Caco-2 (cell line): ENCODE results near the gene LTO1. TPM values are rescaled to one million over a fixed set of nuclear protein-coding genes. Genes with fewer than 3 reads are reported as not detected.

ENCODE experiments used
- BruUV-seq: library from RNA; stranded (reverse); fragments of 400-500 nt; replicated peaks from 2 replicates; lab custom pipeline; 2021; lab: Mats Ljungman, UMichigan
- CTCF ChIA-PET: fragments of 300-600 bp; sonication (Branson Sonifier 250); formaldehyde crosslinking; loops from one replicate; lab custom pipeline; 2022; ENCODE audit warnings: antibody characterized with exemption; lab: Charles Lee
- POLR2A ChIA-PET: fragments of 300-600 bp; sonication (Branson Sonifier 250); formaldehyde crosslinking; loops from one replicate; lab custom pipeline; 2022; ENCODE audit warnings: antibody characterized with exemption; lab: Charles Lee
- DNase-seq, 2 experiments: peaks; one replicate each; pipeline versions ENCODE4 v3.0.0 to v3.0.0-alpha.2; 2020 to 2022
- H3K27me3 ChIP-seq: replicated peaks from 2 replicates; pipeline ENCODE4 v1.6.0; 2011; ENCODE audit warnings: low read length; ENCODE audit not compliant: control insufficient read depth, insufficient read depth
- H3K36me3 ChIP-seq: 2 replicates; pipeline ENCODE4 v1.5.1; 2011; ENCODE audit warnings: low read length; ENCODE audit not compliant: control insufficient read depth, insufficient read depth
- H3K4me1 ChIP-seq: fragments of 250-450 bp; sonication (Bioruptor Pico); 2 replicates; pipeline ENCODE4 v1.5.1; 2020; ENCODE audit warnings: mild to moderate bottlenecking
- H3K4me3 ChIP-seq: 2 replicates; pipeline ENCODE4 v1.5.1; 2011; ENCODE audit warnings: low read depth, mild to moderate bottlenecking, control low read depth, low read length
- H3K9me3 ChIP-seq: fragments of 250-450 bp; sonication (Bioruptor Pico); 2 replicates; pipeline ENCODE4 v1.5.1; 2020; ENCODE audit warnings: mild to moderate bottlenecking, moderate library complexity
- H3K27ac Mint-ChIP-seq: one replicate; pipeline ENCODE4 v1.8.0; 2022; ENCODE audit warnings: mixed read lengths; ENCODE audit not compliant: unreplicated experiment
- H3K27me3 Mint-ChIP-seq: one replicate; pipeline ENCODE4 v1.8.0; 2022; ENCODE audit warnings: mixed read lengths; ENCODE audit not compliant: insufficient read depth, unreplicated experiment
- H3K36me3 Mint-ChIP-seq: one replicate; pipeline ENCODE4 v1.8.0; 2022; ENCODE audit warnings: mild to moderate bottlenecking, mixed read lengths; ENCODE audit not compliant: insufficient read depth, unreplicated experiment
- H3K4me1 Mint-ChIP-seq: one replicate; pipeline ENCODE4 v1.8.0; 2022; ENCODE audit warnings: low read depth, mixed read lengths; ENCODE audit not compliant: unreplicated experiment
- H3K4me3 Mint-ChIP-seq: one replicate; pipeline ENCODE4 v1.8.0; 2022; ENCODE audit warnings: mild to moderate bottlenecking, moderate library complexity, mixed read lengths; ENCODE audit not compliant: unreplicated experiment
- H3K9me3 Mint-ChIP-seq: one replicate; pipeline ENCODE4 v1.8.0; 2022; ENCODE audit warnings: mixed read lengths; ENCODE audit not compliant: unreplicated experiment
- intact Hi-C: fragments of 100-400 bp; cut with micrococcal nuclease; formaldehyde crosslinking; loops from one replicate; pipeline ENCODE4 v1.10.0; 2022; ENCODE audit not compliant: unreplicated experiment
- total RNA-seq: library from RNA; stranded (reverse); gene quantifications from 2 replicates; pipeline ENCODE4 v1.2.3, GENCODE V29; 2022
- TF ChIP-seq, protein P1 (sequence below), 2 experiments: fragments of 200-600 bp in 1 of 2; IDR thresholded peaks; 1 replicate in 1 of 2; 2 replicates in 1 of 2; pipeline versions ENCODE4 v1.5.1 to v1.8.0; 2011 to 2022; ENCODE audit warnings: antibody characterized with exemption in 1 of 2, control low read depth in 1 of 2, inconsistent platforms in 1 of 2, low read depth in 1 of 2, low read length in 1 of 2, mild to moderate bottlenecking in 1 of 2, moderate library complexity in 1 of 2; ENCODE audit not compliant: insufficient read depth in 1 of 2, severe bottlenecking in 1 of 2, unreplicated experiment in 1 of 2

LTO1 gene
- total RNA-seq, 1 experiment from 2014 or later = 49.3 TPM

DNA sequence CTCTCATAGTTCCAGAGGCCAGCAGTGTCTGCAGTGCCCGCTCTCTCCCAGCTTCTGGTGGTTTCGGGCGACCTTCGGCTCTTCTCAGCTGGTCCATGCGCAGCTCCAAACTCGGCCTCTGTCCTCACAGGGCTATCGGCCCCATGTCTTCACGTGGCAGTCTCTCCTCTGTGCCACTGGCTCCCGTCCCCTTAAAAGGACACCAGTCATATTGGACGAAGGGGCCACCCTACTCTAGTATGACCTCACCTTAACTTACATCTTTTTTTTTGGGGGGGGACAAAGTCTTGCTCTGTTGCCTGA is 13.8 kb downstream of the LTO1 start:
- intact Hi-C loops = no loop called here
- Mint-ChIP-seq H3K36me3 (peaks cover 55% of the 10 kb centered on the region), H3K4me3 (no peak overlapping the region), H3K4me1 (peaks cover 21% of the 10 kb centered on the region), H3K9me3 (no peaks in the 10 kb centered on the region), H3K27me3 (no peaks in the 10 kb centered on the region), H3K27ac (no peak overlapping the region)
- Histone ChIP-seq H3K4me3 (no peak overlapping the region), H3K9me3 (no peaks in the 10 kb centered on the region), H3K36me3 (peaks cover 4% of the 10 kb centered on the region; the same call in 1 of the 2 replicates), H3K27me3 (no peaks in the 10 kb centered on the region), H3K4me1 (peaks cover 26% of the 10 kb centered on the region)
- no TSS peak for BruUV-seq
- TF ChIP-seq, protein P1, sequence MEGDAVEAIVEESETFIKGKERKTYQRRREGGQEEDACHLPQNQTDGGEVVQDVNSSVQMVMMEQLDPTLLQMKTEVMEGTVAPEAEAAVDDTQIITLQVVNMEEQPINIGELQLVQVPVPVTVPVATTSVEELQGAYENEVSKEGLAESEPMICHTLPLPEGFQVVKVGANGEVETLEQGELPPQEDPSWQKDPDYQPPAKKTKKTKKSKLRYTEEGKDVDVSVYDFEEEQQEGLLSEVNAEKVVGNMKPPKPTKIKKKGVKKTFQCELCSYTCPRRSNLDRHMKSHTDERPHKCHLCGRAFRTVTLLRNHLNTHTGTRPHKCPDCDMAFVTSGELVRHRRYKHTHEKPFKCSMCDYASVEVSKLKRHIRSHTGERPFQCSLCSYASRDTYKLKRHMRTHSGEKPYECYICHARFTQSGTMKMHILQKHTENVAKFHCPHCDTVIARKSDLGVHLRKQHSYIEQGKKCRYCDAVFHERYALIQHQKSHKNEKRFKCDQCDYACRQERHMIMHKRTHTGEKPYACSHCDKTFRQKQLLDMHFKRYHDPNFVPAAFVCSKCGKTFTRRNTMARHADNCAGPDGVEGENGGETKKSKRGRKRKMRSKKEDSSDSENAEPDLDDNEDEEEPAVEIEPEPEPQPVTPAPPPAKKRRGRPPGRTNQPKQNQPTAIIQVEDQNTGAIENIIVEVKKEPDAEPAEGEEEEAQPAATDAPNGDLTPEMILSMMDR (IDR thresholded peaks at IDR 0.05; ENCODE audit: insufficient read depth in 1 of 2, low read depth in 1 of 2, low read length in 1 of 2, severe bottlenecking in 1 of 2, unreplicated experiment in 1 of 2) = no peak
- peak in 1 of 2 experiments; percentile 33 for DNase-seq
- ChIA-PET CTCF (interaction anchor here (1.0 to 1.6 kb wide), 3 partner anchors 9 to 388 kb away, joined by 3 to 12 read pairs (median 8); partner anchors contain the start of gene LTO1), POLR2A (no interaction called here)

DNA sequence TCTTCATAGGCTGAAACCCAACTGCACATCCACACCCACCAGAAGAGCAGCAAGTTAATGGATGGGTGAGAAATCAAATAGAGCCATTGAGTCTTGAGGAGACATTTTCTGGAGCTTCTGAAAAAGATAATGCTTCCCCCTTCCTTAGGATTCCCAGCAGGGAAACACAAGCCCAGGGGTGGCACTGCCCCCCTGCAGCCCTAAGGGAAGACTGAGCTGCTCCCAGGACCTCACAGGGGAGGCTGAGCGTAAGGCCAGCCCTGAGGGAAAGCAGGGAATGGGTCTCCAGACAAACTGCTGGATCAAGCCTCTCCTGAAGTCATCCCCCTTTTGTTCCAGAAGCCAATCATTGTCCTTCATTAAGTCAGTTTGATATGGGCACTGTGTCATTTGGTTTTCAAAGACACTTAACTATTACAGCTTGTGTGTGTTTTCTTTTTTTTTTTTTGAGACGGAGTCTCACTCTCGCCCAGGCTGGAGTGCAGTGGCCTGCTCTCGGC is 15.1 kb downstream of the LTO1 start:
- Histone ChIP-seq H3K36me3 (0 out of 2 replicates have a peak, but pooled peaks cover 1% of the 10 kb centered on the region), H3K4me3 (no peak overlapping the region), H3K9me3 (no peaks in the 10 kb centered on the region), H3K4me1 (peaks cover 33% of the 10 kb centered on the region), H3K27me3 (no peaks in the 10 kb centered on the region)
- no TSS peak for BruUV-seq
- H3K4me3 Mint-ChIP-seq = no peak overlapping the region
- intact Hi-C loops = no loop called here
- no peak for DNase-seq
- TF ChIP-seq, protein P1 (IDR thresholded peaks at IDR 0.05; ENCODE audit: insufficient read depth in 1 of 2, low read depth in 1 of 2, low read length in 1 of 2, severe bottlenecking in 1 of 2, unreplicated experiment in 1 of 2) = no peak
- no peaks in the 10 kb centered on the region for H3K27me3 Mint-ChIP-seq
- peaks cover 29% of the 10 kb centered on the region for H3K4me1 Mint-ChIP-seq
- POLR2A ChIA-PET = no interaction called here
- H3K36me3 Mint-ChIP-seq = peaks cover 59% of the 10 kb centered on the region
- CTCF ChIA-PET = interaction anchor here (1.7 to 5.6 kb wide), 2 partner anchors 10 to 15 kb away, joined by 3 to 44 read pairs; partner anchors contain the start of gene LTO1
- H3K9me3 Mint-ChIP-seq = no peaks in the 10 kb centered on the region
- peak overlapping the region; percentile 46 for H3K27ac Mint-ChIP-seq

DNA sequence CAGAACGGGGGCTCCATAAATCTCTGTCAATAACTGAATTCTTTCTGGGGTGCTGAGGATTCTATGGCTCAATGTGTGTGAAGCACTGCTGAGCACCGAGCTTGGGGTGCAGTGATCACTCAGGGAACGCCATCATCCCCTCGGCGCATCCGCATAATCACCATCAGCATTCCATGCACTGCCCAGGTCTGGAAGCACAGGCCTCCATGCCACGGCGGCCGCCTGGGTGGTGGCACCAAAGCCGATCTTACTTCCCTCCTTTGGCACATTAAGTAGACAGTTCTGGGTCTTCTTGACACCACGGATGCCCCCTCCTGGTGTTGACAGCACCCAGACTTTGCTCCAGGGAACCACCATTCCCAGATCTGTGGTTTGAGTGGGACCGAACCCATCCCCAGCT is 15.6 kb downstream of the LTO1 start:
- no TSS peak for BruUV-seq
- intact Hi-C loops = loop anchor here (5.0 kb wide), 2 partner anchors 217 to 557 kb away; no protein-coding TSS in a partner anchor

More for the DNA sequence above, 15.6 kb downstream of the LTO1 start:
- no peaks in the 10 kb centered on the region for H3K27me3 Mint-ChIP-seq
- POLR2A ChIA-PET = no interaction called here
- CTCF ChIA-PET = interaction anchor here (1.7 to 5.6 kb wide), 3 partner anchors 10 to 558 kb away, joined by 3 to 44 read pairs (median 7); partner anchors contain the start of gene LTO1
- no peak overlapping the region for H3K4me3 Mint-ChIP-seq
- peak overlapping the region; percentile 46 for H3K27ac Mint-ChIP-seq
- Histone ChIP-seq H3K9me3 (no peaks in the 10 kb centered on the region), H3K4me1 (peaks cover 37% of the 10 kb centered on the region), H3K4me3 (no peak overlapping the region), H3K36me3 (0 out of 2 replicates have a peak, but pooled peaks cover 1% of the 10 kb centered on the region), H3K27me3 (no peaks in the 10 kb centered on the region)
- H3K9me3 Mint-ChIP-seq = no peaks in the 10 kb centered on the region
- peaks cover 59% of the 10 kb centered on the region for H3K36me3 Mint-ChIP-seq
- peak in 1 of 2 experiments; percentile 36 for DNase-seq
- H3K4me1 Mint-ChIP-seq = peaks cover 33% of the 10 kb centered on the region
- TF ChIP-seq, protein P1 (IDR thresholded peaks at IDR 0.05; ENCODE audit: insufficient read depth in 1 of 2, low read depth in 1 of 2, low read length in 1 of 2, severe bottlenecking in 1 of 2, unreplicated experiment in 1 of 2) = no peak
